ENCODE data around the gene ANKRD24.

GRCh38 chr19:4210166-4210731 lies 27.8 kb downstream of the ANKRD24 start:
- TF ChIP-seq CTCF (IDR thresholded peaks at IDR 0.05; ENCODE audit: low read depth, low read length, poor library complexity, severe bottlenecking) (no peak), EZH2phosphoT487 (IDR thresholded peaks at IDR 0.05; ENCODE audit: borderline replicate concordance, low read length) (no peak)

Data from DOHH2 (cell line).